Adrenal gland (tissue), 12 donors: ENCODE results near the gene GRAMD1B. TPM values are rescaled to one million over a fixed set of nuclear protein-coding genes. Genes with fewer than 3 reads are reported as not detected.

Experiments
- DNase-seq, 7 donors: peaks; one replicate each; pipeline ENCODE4 v3.0.0-alpha.2; 2019 to 2020
- H3K27ac ChIP-seq, 5 donors: fragments of 200-600 bp; sonication (generic) in 4 of 5; 1 replicate in 3 of 5; 2 replicates in 2 of 5; pipeline versions ENCODE4 v1.5.1 to v1.8.0; 2016 to 2020; ENCODE audit warnings: mild to moderate bottlenecking in 1 of 5
- H3K27me3 ChIP-seq: fragments of 200-600 bp; 2 replicates; pipeline ENCODE4 v1.8.0; 2021
- H3K36me3 ChIP-seq, 2 donors: fragments of 200-600 bp; replicated peaks in 1 of 2; 1 replicate in 1 of 2; 2 replicates in 1 of 2; pipeline versions ENCODE4 v1.5.1 to v1.8.0; 2018 to 2022
- H3K4me1 ChIP-seq, 2 donors: fragments of 200-600 bp; replicated peaks in 1 of 2; 1 replicate in 1 of 2; 2 replicates in 1 of 2; pipeline versions ENCODE4 v1.5.1 to v1.8.0; 2018 to 2021
- H3K4me3 ChIP-seq, 4 donors: fragments of 200-600 bp; sonication (generic) in 3 of 4; one replicate each; pipeline ENCODE4 v1.5.1; 2016 to 2018
- H3K9me3 ChIP-seq, 3 donors: fragments of 200-600 bp; sonication (generic) in 1 of 3; replicated peaks in 1 of 3; 1 replicate in 2 of 3; 2 replicates in 1 of 3; pipeline versions ENCODE4 v1.5.1 to v1.8.0; 2016 to 2021
- CTCF ChIP-seq, 6 experiments: fragments of 450-650 bp in 4 of 6; fragments of 200-600 bp in 2 of 6; sonication (generic) in 1 of 6; IDR thresholded peaks; 1 replicate in 5 of 6; 2 replicates in 1 of 6; pipeline versions ENCODE4 v1.5.1 to v1.8.0; 2016 to 2021; ENCODE audit warnings: antibody characterized with exemption in 6 of 6, mild to moderate bottlenecking in 2 of 6, moderate library complexity in 1 of 6
- POLR2A ChIP-seq, 2 donors: fragments of 450-650 bp; IDR thresholded peaks; one replicate each; pipeline ENCODE4 v1.6.1; 2017; ENCODE audit warnings: antibody characterized with exemption in 2 of 2, mild to moderate bottlenecking in 2 of 2, moderate library complexity in 1 of 2
- WGBS, 4 donors: extraction: QIAGEN DNeasy Blood & Tissue Kit in 2 of 4; methylation state at CpG; one replicate each; pipeline versions ENCODE4 v1.1.5 to v1.1.7; 2013 to 2017; 5-methylcytosine and 5-hydroxymethylcytosine counted together
- intact Hi-C, 2 donors: fragments of 100-400 bp; cut with DNase I; formaldehyde crosslinking; loops; one replicate each; pipeline versions ENCODE4 v1.14.1 to v1.15.0; 2022 to 2023
- polyA plus RNA-seq, 3 donors: library from polyadenylated mRNA; stranded (reverse); fragments of 200-250 nt in 2 of 3; fragments of 350-450 nt in 1 of 3; fragmentation: Illumina TruSeq in 1 of 3; extraction: RNeasy Lipid Tissue Mini Kit (QIAGEN cat#74804) in 1 of 3; gene quantifications; one replicate each; pipeline ENCODE4 v1.2.3, GENCODE V29; 2013 to 2014
- total RNA-seq, 9 donors: library from RNA; depleted of rRNA in 4 of 9; stranded (reverse); fragments of >200 nt in 4 of 9; fragments of 120-200 nt in 1 of 9; fragmentation: NEBNext Ultra II Directional in 1 of 9; extraction: Animal tissue kit (Norgen Biotek cat#: 25700) in 1 of 9; gene quantifications; one replicate each; pipeline versions ENCODE4 v1.1.0 to v1.2.4, GENCODE V29; 2013 to 2023
- donor health status: healthy with polysubstance abuse.
- donor health status: Bipolar disorder and iron deficiency.
- donor health status: DM: yes; HTN: yes; CAD: no.
- donor health status: DM: no; HTN: no; CAD: no.
- donor health status: DM: no; HTN: no; CAD: no.
- donor health status: DM: yes; HTN: yes; CAD: no.

GRAMD1B gene
- total and polyA plus RNA-seq, 12 donors = 101 to 1,898 (median 285) TPM

- H3K27ac ChIP-seq = peak overlapping the region in 4 of 5 donors; percentile 65 to 87 (median 77)
- DNase-seq = peak in 6 of 7 donors; percentile 52 to 80 (median 72)
- no peak for TF ChIP-seq POLR2A (IDR thresholded peaks at IDR 0.05)
- H3K4me3 ChIP-seq = no peak overlapping the region
- no peaks in the 10 kb centered on the region for H3K9me3 ChIP-seq
- WGBS, 4 donors = 45 to 61% (median 51%) methylated on average over 4 of the region's 4 CpGs
- peaks cover 0 to 24% of the 10 kb centered on the region in 2 donors for H3K36me3 ChIP-seq
- H3K27me3 ChIP-seq = no peaks in the 10 kb centered on the region
- intact Hi-C loops = no loop called here
- H3K4me1 ChIP-seq = peaks cover 41 to 45% of the 10 kb centered on the region in 2 donors
These were observed 164.9 kb downstream of the GRAMD1B start for GRCh38 chr11:123594921-123595320.

- TF ChIP-seq CTCF (IDR thresholded peaks at IDR 0.05) (no peak), POLR2A (IDR thresholded peaks at IDR 0.05) (no peak)
- Histone ChIP-seq H3K4me3 (no peak overlapping the region), H3K9me3 (no peaks in the 10 kb centered on the region), H3K27me3 (no peaks in the 10 kb centered on the region), H3K4me1 (peaks cover 24% of the 10 kb centered on the region in 2 donors), H3K27ac (no peak overlapping the region), H3K36me3 (peaks cover 0 to 43% of the 10 kb centered on the region in 2 donors)
- intact Hi-C loops = no loop called here
- DNase-seq = no peak
- WGBS, 4 donors = 95 to 100% (median 98%) methylated on average over 2 of the region's 2 CpGs
These were observed 167.8 kb downstream of the GRAMD1B start for GRCh38 chr11:123597859-123598258.

GRCh38 chr11:123601136-123601535, 171.1 kb downstream of the GRAMD1B start:
- 69 to 85% (median 81%) methylated on average over 4 of the region's 4 CpGs for WGBS, 4 donors
- H3K27me3 ChIP-seq = no peaks in the 10 kb centered on the region

DNA sequence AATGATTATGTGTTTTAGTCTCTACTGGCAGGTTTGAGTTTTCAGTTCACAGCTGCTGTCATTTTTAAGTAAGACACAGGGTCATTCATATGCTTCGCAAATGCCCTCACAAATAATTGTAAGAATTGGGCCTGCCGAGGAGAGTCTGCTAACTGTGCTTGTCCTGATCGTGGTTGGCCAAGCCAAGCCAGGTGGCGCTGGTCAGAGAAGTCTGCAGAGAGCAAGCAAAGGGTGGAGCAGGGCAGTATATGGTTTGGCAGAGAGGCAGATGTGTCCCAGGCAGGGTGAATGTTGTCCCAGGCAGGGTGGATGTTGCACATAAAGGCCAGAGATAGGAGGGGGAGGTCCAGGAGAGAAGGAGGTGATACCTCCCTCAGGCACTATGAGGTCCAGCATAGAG, 171.7 kb downstream of the GRAMD1B start:
- WGBS, 4 donors = 67 to 90% (median 74%) methylated on average over 4 of the region's 4 CpGs
- Histone ChIP-seq H3K27ac (peak overlapping the region in 2 of 5 donors; percentile 12 to 45), H3K27me3 (no peaks in the 10 kb centered on the region), H3K36me3 (peaks cover 0 to 80% of the 10 kb centered on the region in 2 donors), H3K4me1 (no peaks in the 10 kb centered on the region), H3K4me3 (no peak overlapping the region), H3K9me3 (no peaks in the 10 kb centered on the region)
- no peak for DNase-seq
- no peak for TF ChIP-seq CTCF (IDR thresholded peaks at IDR 0.05)
- TF ChIP-seq POLR2A (IDR thresholded peaks at IDR 0.05) = no peak
- intact Hi-C loops = no loop called here

More at GRCh38 chr11:123601136-123601535, 171.1 kb downstream of the GRAMD1B start:
- intact Hi-C loops = no loop called here
- TF ChIP-seq POLR2A (IDR thresholded peaks at IDR 0.05) (no peak), CTCF (IDR thresholded peaks at IDR 0.05) (no peak)
- DNase-seq = peak in 2 of 7 donors; percentile 39 to 49
- peaks cover 0 to 3% of the 10 kb centered on the region in 2 donors for H3K4me1 ChIP-seq
- no peak overlapping the region for H3K4me3 ChIP-seq
- H3K36me3 ChIP-seq = peaks cover 0 to 74% of the 10 kb centered on the region in 2 donors
- no peaks in the 10 kb centered on the region for H3K9me3 ChIP-seq
- H3K27ac ChIP-seq = peak overlapping the region in 2 of 5 donors; percentile 12 to 36

GRCh38 chr11:123603666-123604065, 173.6 kb downstream of the GRAMD1B start:
- 54 to 69% (median 64%) methylated on average over 4 of the region's 4 CpGs for WGBS, 4 donors
- Histone ChIP-seq H3K36me3 (peaks cover 0 to 89% of the 10 kb centered on the region in 2 donors), H3K27me3 (no peaks in the 10 kb centered on the region), H3K4me1 (no peaks in the 10 kb centered on the region), H3K27ac (peak overlapping the region in 4 of 5 donors; percentile 1 to 69 (median 58)), H3K9me3 (no peaks in the 10 kb centered on the region), H3K4me3 (no peak overlapping the region)
- no peak for TF ChIP-seq POLR2A (IDR thresholded peaks at IDR 0.05)
- TF ChIP-seq CTCF (IDR thresholded peaks at IDR 0.05) = no peak
- intact Hi-C loops = no loop called here
- no peak for DNase-seq
